B cell (primary cell): ENCODE measurements around the gene PPP2R2B.

Source experiments
- CTCF ChIP-seq: fragments of 200-600 bp; IDR thresholded peaks from one replicate; pipeline ENCODE4 v1.8.0; 2022; ENCODE audit warnings: antibody characterized with exemption, mild to moderate bottlenecking
- EZH2 ChIP-seq: IDR thresholded peaks from 2 replicates; pipeline ENCODE4 v1.6.1; 2012; ENCODE audit warnings: borderline replicate concordance, low read depth, mild to moderate bottlenecking, moderate library complexity, low read length; ENCODE audit not compliant: insufficient read depth, poor library complexity, severe bottlenecking

- TF ChIP-seq EZH2 (no peak), CTCF (no peak)
These were observed 233.7 kb downstream of the PPP2R2B start for GRCh38 chr5:146644831-146645230.
